ENCODE results near the gene HMG20A. TPM values are rescaled to one million over a fixed set of nuclear protein-coding genes. Genes with fewer than 3 reads are reported as not detected.

The HMG20A gene
- total and polyA plus RNA-seq, 9 of the 15 experiments (the other 6 are each of a cell fraction or from before 2014, with no cell fraction given): 25.0 to 68.1 (median 38.9) TPM

DNA sequence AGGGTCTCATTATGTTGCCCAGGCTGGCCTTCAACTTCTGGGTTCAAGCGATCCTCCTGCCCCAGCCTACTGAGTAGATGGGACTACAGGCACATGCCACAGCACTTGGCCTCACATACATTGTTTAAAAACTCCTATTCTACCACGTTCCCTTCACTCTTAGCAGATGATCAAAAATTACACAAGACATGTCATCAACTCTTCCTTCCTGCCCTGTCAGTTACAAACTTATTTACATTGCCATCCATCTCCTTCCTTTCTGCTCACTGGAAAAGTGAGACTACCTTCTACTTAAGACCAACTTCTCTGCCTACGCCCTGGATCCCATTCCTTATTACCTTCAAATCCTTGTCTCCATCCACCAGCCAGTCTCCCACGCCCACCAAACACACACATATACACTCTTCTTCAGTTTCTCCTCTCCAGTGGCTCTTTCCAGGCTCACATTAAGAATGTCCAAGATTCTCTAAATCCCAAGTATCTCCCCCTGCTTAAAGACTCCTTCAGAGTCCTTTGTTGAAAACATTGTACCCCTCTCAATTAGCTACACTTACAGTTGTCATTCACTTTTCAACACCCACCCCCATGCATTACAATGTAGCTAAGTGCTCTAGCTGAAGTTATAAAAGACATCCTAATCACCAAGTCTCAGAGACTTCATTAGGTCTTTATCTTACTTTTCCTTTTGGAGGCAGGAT lies 5.1 kb upstream of the HMG20A start:
- Histone ChIP-seq H3K9me3 (replicated peaks; ENCODE audit: control insufficient read depth, insufficient read depth, low read depth, low read length) (no peaks in the 10 kb centered on the region), H3K9me1 (ENCODE audit: control insufficient read depth, insufficient read depth, low read length) (no peaks in the 10 kb centered on the region), H2AFZ (ENCODE audit: low read depth, low read length) (no peak overlapping the region), H3K4me1 (replicated peaks in 1 of 2; ENCODE audit: control insufficient read depth in 2 of 2, insufficient read depth in 2 of 2, low read length in 2 of 2) (peaks cover 23 to 52% of the 10 kb centered on the region in 2 experiments; a peak in 4 of 5 replicates), H3K4me2 (ENCODE audit: insufficient read depth, low read length) (peak overlapping the region; percentile 66), H3K36me3 (ENCODE audit: control insufficient read depth, insufficient read depth, low read length) (no peaks in the 10 kb centered on the region; the same call in 2 of the 3 replicates), H3K27ac (ENCODE audit: extremely low read depth, low read depth, low read length) (peak overlapping the region; percentile 50; the same call in 2 of the 3 replicates), H3K27me3 (ENCODE audit: control insufficient read depth in 2 of 2, insufficient read depth in 2 of 2, low read length in 2 of 2) (no peaks in the 10 kb centered on the region), H3K9ac (ENCODE audit: insufficient read depth in 1 of 2, low read depth in 2 of 2, low read length in 2 of 2) (no peak overlapping the region), H4K20me1 (replicated peaks; ENCODE audit: control insufficient read depth, insufficient read depth, low read length) (no peaks in the 10 kb centered on the region), H3K4me3 (no peak overlapping the region), H3K79me2 (ENCODE audit: control insufficient read depth, insufficient read depth, low read length) (peaks cover 89% of the 10 kb centered on the region)
- ATAC-seq (no peak), FAIRE-seq (no peak), DNase-seq (ENCODE audit: extremely low read depth in 1 of 4, low spot score in 3 of 4) (peak in 1 of 4 experiments; percentile 14)
- CTCF ChIA-PET (ENCODE audit: low intra/inter-chr PET ratio): no interaction called here
- no TSS peak for BruUV-seq (replicated peaks)
- intact Hi-C loops (cut with micrococcal nuclease) (no loop called here), in situ Hi-C loops (cut with MboI) (no loop called here)
- 25% methylated on average over 4 of the region's 4 CpGs for WGBS (ENCODE audit: insufficient coverage, low coverage, missing lambda C conversion rate)
- POLR2A ChIA-PET: interaction anchor here (1.5 kb wide), 1 partner anchor 9 kb away, joined by 4 read pairs; no protein-coding TSS in a partner anchor
- TF ChIP-seq SIN3A (IDR thresholded peaks at IDR 0.05; ENCODE audit: borderline replicate concordance in 2 of 2, control insufficient read depth in 1 of 2, low read depth in 2 of 2, low read length in 2 of 2) (no peak), KHSRP (IDR thresholded peaks at IDR 0.05) (no peak), NFRKB (IDR thresholded peaks at IDR 0.05; ENCODE audit: low read depth) (0 out of 2 replicates have a peak, but pooled peaks have one; percentile 12), CBFA2T3 (IDR thresholded peaks at IDR 0.05) (0 out of 2 replicates have a peak, but pooled peaks have one; percentile 17), FOXA3 (CRISPR knock-in tag; conservative IDR thresholded peaks at IDR 0.05 in 1 of 2, IDR thresholded peaks at IDR 0.05 in 1 of 2) (peak in 1 of 2 experiments; percentile 44; a peak in 1 of 4 replicates), EHMT2 (IDR thresholded peaks at IDR 0.05) (0 out of 2 replicates have a peak, but pooled peaks have one; percentile 4)
- TF ChIP-seq, protein P1, sequence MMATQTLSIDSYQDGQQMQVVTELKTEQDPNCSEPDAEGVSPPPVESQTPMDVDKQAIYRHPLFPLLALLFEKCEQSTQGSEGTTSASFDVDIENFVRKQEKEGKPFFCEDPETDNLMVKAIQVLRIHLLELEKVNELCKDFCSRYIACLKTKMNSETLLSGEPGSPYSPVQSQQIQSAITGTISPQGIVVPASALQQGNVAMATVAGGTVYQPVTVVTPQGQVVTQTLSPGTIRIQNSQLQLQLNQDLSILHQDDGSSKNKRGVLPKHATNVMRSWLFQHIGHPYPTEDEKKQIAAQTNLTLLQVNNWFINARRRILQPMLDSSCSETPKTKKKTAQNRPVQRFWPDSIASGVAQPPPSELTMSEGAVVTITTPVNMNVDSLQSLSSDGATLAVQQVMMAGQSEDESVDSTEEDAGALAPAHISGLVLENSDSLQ (IDR thresholded peaks at IDR 0.05): peak; percentile 56
